Measurements from ENCODE around the gene LRSAM1.

- no peak for TF ChIP-seq EP300 (IDR thresholded peaks at IDR 0.05)
- no peak for TF ChIP-seq CTCF (IDR thresholded peaks at IDR 0.05)
Measured at GRCh38 chr9:127507751-127508648, 56.7 kb downstream of the LRSAM1 start.
